ENCODE results near the gene KLF15. TPM values are rescaled to one million over a fixed set of nuclear protein-coding genes. Genes with fewer than 3 reads are reported as not detected.

The KLF15 gene
- total RNA-seq, 1 donor, result 1.5 TPM

DNA sequence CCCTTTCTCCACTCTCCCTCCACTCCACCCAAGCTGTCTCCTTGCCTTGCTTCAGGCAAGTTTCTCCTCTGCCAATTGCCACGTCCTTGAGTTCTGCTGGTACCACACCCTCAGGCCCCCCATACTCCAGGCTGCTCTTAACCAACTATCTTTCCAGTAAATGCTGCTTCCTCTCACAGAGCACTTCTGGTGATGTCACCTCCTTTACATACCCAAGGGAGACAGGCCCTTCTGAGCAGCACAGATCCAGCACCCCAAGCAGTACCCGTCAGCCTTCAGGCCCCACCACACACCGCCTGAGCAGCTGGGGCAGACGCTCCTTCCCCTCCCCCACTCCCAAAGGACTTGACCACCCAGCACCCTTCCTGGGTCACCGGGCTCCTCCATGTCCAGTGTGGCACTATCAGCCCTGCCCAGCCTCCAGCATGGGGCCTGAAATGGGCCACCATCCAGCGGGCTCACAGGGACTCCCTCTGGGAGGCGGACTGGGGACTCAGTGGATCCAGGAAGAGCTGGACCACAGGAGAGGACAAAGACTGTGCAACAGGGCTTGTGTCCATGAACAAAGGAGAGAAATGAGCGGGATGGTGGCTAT lies 50.2 kb downstream of the KLF15 start:
- no peak overlapping the region for H3K4me3 ChIP-seq (ENCODE audit: low read depth, low read length)
- TF ChIP-seq, protein P1, sequence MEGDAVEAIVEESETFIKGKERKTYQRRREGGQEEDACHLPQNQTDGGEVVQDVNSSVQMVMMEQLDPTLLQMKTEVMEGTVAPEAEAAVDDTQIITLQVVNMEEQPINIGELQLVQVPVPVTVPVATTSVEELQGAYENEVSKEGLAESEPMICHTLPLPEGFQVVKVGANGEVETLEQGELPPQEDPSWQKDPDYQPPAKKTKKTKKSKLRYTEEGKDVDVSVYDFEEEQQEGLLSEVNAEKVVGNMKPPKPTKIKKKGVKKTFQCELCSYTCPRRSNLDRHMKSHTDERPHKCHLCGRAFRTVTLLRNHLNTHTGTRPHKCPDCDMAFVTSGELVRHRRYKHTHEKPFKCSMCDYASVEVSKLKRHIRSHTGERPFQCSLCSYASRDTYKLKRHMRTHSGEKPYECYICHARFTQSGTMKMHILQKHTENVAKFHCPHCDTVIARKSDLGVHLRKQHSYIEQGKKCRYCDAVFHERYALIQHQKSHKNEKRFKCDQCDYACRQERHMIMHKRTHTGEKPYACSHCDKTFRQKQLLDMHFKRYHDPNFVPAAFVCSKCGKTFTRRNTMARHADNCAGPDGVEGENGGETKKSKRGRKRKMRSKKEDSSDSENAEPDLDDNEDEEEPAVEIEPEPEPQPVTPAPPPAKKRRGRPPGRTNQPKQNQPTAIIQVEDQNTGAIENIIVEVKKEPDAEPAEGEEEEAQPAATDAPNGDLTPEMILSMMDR (IDR thresholded peaks at IDR 0.05; ENCODE audit: insufficient read depth, low read length), result no peak
- DNase-seq (ENCODE audit: low read depth), result no peak

DNA sequence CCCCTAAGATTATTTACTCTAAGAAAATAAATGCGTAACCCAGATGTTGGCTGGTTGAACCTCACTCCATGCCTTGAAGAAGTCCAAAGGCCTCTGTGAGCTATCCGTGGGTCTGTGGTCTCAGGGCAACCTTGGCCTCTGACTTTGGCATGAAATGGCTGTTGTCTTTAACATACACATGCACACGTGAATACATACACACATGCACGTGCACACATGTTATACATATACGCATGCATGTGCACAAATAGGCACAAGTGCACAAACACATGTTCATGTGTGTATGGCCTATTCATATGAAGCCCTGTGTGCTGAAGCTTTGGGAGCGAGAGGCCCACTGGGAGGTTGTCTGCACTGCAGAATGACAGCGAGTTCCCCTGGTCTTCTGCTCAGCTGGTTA lies 50.8 kb downstream of the KLF15 start:
- TF ChIP-seq, protein P1 (IDR thresholded peaks at IDR 0.05; ENCODE audit: insufficient read depth, low read length), result no peak
- H3K4me3 ChIP-seq (ENCODE audit: low read depth, low read length), result no peak overlapping the region
- no peak for DNase-seq (ENCODE audit: low read depth)

DNA sequence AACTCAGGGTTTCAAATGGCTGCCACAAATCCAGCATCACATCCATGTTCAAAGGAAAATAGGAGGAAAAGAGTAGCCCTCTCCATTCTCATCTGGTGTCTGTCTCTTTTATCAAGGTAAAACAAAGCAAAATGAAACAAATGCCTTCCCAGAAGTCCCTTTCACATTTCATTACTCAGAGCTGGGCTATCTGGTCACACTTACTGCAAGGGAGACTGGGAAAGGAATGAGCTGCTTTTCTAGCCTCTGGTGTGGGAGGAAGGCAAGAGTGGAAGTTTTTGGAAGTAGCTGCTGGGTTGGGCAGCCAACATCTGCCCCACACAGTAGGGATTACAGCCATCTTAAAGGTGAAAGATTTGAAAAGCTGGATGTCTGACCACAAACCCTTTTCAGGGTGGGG lies 51.8 kb downstream of the KLF15 start:
- TF ChIP-seq, protein P1 (IDR thresholded peaks at IDR 0.05; ENCODE audit: insufficient read depth, low read length), result no peak
- no peak overlapping the region for H3K4me3 ChIP-seq (ENCODE audit: low read depth, low read length)
- DNase-seq (ENCODE audit: low read depth), result peak; percentile 42

DNA sequence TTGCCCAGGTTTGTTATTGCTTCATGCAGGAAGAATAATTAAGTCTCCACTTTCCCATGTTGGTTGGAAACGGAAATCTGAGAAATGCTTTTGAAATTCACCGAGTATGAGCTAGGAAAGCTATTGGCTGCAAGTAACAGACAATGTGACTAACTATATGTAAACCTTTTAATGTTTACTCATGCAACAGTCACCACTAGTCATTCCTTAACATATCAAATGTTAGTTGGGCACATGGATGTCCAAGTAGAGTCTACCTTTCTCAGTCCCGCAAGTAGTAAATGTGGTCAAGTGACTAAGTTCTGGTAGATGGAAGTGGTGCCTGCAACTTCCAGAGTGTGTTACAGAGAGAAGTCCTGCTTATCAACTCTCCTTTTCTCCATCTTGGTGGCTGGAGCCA lies 52.5 kb downstream of the KLF15 start:
- DNase-seq (ENCODE audit: low read depth), result no peak
- H3K4me3 ChIP-seq (ENCODE audit: low read depth, low read length), result no peak overlapping the region
- TF ChIP-seq, protein P1 (IDR thresholded peaks at IDR 0.05; ENCODE audit: insufficient read depth, low read length), result no peak

DNA sequence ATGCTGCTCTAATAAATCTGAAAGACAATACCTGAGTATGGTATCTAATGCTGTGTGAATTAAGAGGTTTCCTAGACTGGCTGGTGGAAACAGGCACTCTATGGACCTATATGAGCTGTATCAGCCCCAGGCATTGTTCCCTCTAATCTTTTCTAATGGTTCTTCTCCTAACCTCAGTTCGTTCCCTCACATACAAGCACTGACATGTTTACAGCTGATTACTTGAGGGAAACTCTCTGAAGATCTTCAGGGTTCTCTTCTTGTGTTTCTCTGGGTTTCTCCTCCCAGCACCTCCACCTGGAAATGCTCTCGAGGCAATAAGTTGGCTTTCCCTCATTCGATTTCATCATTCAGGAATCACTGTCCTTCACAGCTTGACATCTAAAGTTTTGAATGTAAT lies 52.9 kb downstream of the KLF15 start:
- no peak overlapping the region for H3K4me3 ChIP-seq (ENCODE audit: low read depth, low read length)
- TF ChIP-seq, protein P1 (IDR thresholded peaks at IDR 0.05; ENCODE audit: insufficient read depth, low read length), result no peak
- no peak for DNase-seq (ENCODE audit: low read depth)

DNA sequence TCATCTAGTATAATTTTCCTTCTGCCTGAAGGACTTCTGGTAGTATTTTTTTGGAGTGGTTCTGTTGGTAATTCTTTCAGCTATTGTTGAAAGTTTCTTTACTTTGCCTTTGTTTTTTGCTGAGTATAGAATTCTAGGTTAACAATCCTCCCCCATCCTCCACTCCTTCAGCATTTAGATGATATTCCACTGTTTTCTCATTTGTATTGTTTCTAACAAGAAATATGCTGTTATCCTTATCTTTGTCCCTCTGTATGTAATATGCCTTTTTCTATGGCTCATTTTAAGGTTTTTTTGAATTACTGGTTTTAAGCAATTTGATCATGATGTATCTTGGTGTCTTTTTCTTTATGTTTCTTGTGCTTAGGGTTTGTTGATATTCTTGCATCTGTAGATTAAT lies 53.9 kb downstream of the KLF15 start:
- no peak overlapping the region for H3K4me3 ChIP-seq (ENCODE audit: low read depth, low read length)
- TF ChIP-seq, protein P1 (IDR thresholded peaks at IDR 0.05; ENCODE audit: insufficient read depth, low read length), result no peak
- no peak for DNase-seq (ENCODE audit: low read depth)

Data from fibroblast of the aortic adventitia (primary cell).